Common myeloid progenitor, CD34-positive (primary cell): ENCODE results near the gene SEZ6. TPM values are rescaled to one million over a fixed set of nuclear protein-coding genes. Genes with fewer than 3 reads are reported as not detected.

Experiments
- CTCF ChIA-PET: fragments of 350-600 bp; sonication (Branson Sonifier 250); formaldehyde crosslinking; loops from one replicate; lab custom pipeline; 2021; ENCODE audit warnings: antibody characterized with exemption; lab: Charles Lee
- POLR2A ChIA-PET: fragments of 350-600 bp; sonication (Branson Sonifier 250); formaldehyde crosslinking; loops from one replicate; lab custom pipeline; 2021; ENCODE audit warnings: antibody characterized with exemption; lab: Charles Lee
- DNase-seq, 3 donors: peaks; one replicate each; pipeline versions ENCODE4 v3.0.0 to v3.0.0-alpha.2; 2013
- H3K27ac ChIP-seq, 2 experiments: 1 replicate in 1 of 2; 2 replicates in 1 of 2; pipeline ENCODE4 v1.7.0; 2013; ENCODE audit warnings: inconsistent platforms in 2 of 2, low read length in 2 of 2, mild to moderate bottlenecking in 2 of 2, low read depth in 1 of 2, moderate library complexity in 1 of 2; ENCODE audit not compliant: severe bottlenecking in 2 of 2, insufficient read depth in 1 of 2, poor library complexity in 1 of 2
- H3K27me3 ChIP-seq, 5 experiments: replicated peaks in 2 of 5; 1 replicate in 3 of 5; 2 replicates in 2 of 5; pipeline versions ENCODE4 v1.6.1 to v1.7.0; 2013; ENCODE audit warnings: low read length in 4 of 5, mild to moderate bottlenecking in 2 of 5, moderate library complexity in 2 of 5, inconsistent platforms in 1 of 5; ENCODE audit not compliant: insufficient read depth in 5 of 5, control insufficient read depth in 4 of 5
- H3K36me3 ChIP-seq, 4 experiments: 1 replicate in 2 of 4; 2 replicates in 2 of 4; pipeline versions ENCODE4 v1.6.1 to v1.7.0; 2013; ENCODE audit warnings: low read length in 3 of 4, control low read depth in 1 of 4, mild to moderate bottlenecking in 1 of 4; ENCODE audit not compliant: control insufficient read depth in 4 of 4, insufficient read depth in 4 of 4
- H3K4me1 ChIP-seq, 4 experiments: 1 replicate in 3 of 4; 2 replicates in 1 of 4; pipeline versions ENCODE4 v1.6.1 to v1.7.1; 2013; ENCODE audit warnings: low read length in 3 of 4, mild to moderate bottlenecking in 3 of 4, control low read depth in 1 of 4, inconsistent platforms in 1 of 4, moderate library complexity in 1 of 4; ENCODE audit not compliant: control insufficient read depth in 4 of 4, insufficient read depth in 4 of 4; ENCODE audit errors: control extremely low read depth in 1 of 4
- H3K4me3 ChIP-seq, 7 experiments: 1 replicate in 4 of 7; 2 replicates in 3 of 7; pipeline versions ENCODE4 v1.5.1 to v1.7.0; 2013; ENCODE audit warnings: mild to moderate bottlenecking in 7 of 7, low read length in 6 of 7, moderate library complexity in 6 of 7, inconsistent platforms in 2 of 7, low read depth in 2 of 7, control low read depth in 1 of 7; ENCODE audit not compliant: insufficient read depth in 4 of 7, control insufficient read depth in 1 of 7; ENCODE audit errors: extremely low read depth in 1 of 7
- H3K9me3 ChIP-seq, 5 experiments: 1 replicate in 4 of 5; 2 replicates in 1 of 5; pipeline versions ENCODE4 v1.6.1 to v1.7.1; 2013; ENCODE audit warnings: low read length in 4 of 5, mild to moderate bottlenecking in 2 of 5, inconsistent platforms in 1 of 5, low read depth in 1 of 5, moderate library complexity in 1 of 5; ENCODE audit not compliant: control insufficient read depth in 4 of 5, insufficient read depth in 2 of 5; ENCODE audit errors: control extremely low read depth in 1 of 5
- WGBS: methylation state at CpG from one replicate; pipeline ENCODE4 v1.1.5; 2013; ENCODE audit not compliant: insufficient coverage; 5-methylcytosine and 5-hydroxymethylcytosine counted together
- polyA plus RNA-seq: library from polyadenylated mRNA; unstranded; fragments of 120-200 nt; gene quantifications from one replicate; pipeline ENCODE4 v1.2.1, GENCODE V29; 2013

Gene SEZ6
- polyA plus RNA-seq: 0.77 TPM

DNA sequence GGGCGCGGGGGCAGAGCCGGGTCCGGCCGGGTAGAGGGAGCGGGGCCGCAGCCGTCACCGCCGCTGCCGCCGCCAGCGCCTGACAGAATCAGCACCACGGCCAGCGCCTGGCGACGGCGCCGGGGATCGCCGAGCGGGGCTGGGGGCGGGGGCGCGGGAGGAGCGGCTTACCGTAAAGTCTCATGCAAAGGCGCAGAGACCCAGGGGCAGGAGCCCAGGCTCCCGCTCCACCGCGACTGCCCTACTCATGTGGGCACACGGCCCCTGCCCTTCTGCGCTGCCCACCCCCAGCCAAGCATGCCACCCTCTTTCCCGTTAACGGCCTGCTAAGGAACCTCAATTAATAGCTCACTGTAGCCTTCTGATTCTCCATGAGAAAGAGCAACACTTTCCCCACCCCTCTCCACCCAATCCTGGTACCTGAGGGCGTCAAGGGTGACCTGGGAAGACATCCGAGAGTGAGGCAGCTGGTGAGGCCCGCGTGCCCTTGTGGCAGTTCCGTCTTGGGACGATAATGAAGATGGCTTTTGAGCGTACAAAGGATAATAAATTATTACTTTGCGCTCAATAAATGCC, at the start of gene SEZ6:
Gene SEZ6 (minus strand): TSS at position 98 of the 576 bp plus-strand sequence. CDS start 164 bp downstream, outside the sequence.
- Histone ChIP-seq H3K4me3 (peak within 1 kb of the TSS in 1 of 7 experiments; percentile 11), H3K36me3 (no peaks in the 10 kb centered on the region), H3K4me1 (peaks cover 0 to 2% (median 1%) of the 10 kb centered on the region in 4 experiments), H3K9me3 (peaks cover 0 to 2% (median 0%) of the 10 kb centered on the region in 5 experiments), H3K27me3 (peaks cover 9 to 74% (median 30%) of the 10 kb centered on the region in 5 experiments), H3K27ac (no peak within 1 kb of the TSS)
- peak; percentile 49 to 82 (median 80) for DNase-seq
- WGBS: 5% methylated on average over 39 of the region's 43 CpGs
- ChIA-PET CTCF (interaction anchor here (1.0 to 2.9 kb wide), 4 partner anchors 13 to 118 kb away, joined by 3 to 17 read pairs (median 5); no protein-coding TSS in a partner anchor), POLR2A (interaction anchor here (0.6 kb wide), 1 partner anchor 138 kb away, joined by 3 read pairs; no protein-coding TSS in a partner anchor)

- no peak overlapping the region for H3K4me3 ChIP-seq
- no peak overlapping the region for H3K27ac ChIP-seq
- ChIA-PET CTCF (interaction anchor here (1.1 kb wide), 1 partner anchor 13 kb away, joined by 3 read pairs; no protein-coding TSS in a partner anchor), POLR2A (no interaction called here)
- no peak for DNase-seq
- no peaks in the 10 kb centered on the region for H3K4me1 ChIP-seq
- H3K36me3 ChIP-seq: no peaks in the 10 kb centered on the region
- WGBS: 98% methylated on average over 10 of the region's 10 CpGs
- peaks cover 0 to 13% (median 0%) of the 10 kb centered on the region in 5 experiments for H3K27me3 ChIP-seq
- H3K9me3 ChIP-seq: no peaks in the 10 kb centered on the region
Observed at GRCh38 chr17:29054835-29055234, 49.0 kb upstream of the SEZ6 start.

- ChIA-PET CTCF (no interaction called here), POLR2A (interaction anchor here (0.6 kb wide), 1 partner anchor 174 kb away, joined by 4 read pairs; no protein-coding TSS in a partner anchor)
- Histone ChIP-seq H3K27me3 (peaks cover 0 to 19% (median 0%) of the 10 kb centered on the region in 5 experiments), H3K4me3 (no peak overlapping the region), H3K9me3 (no peaks in the 10 kb centered on the region), H3K4me1 (no peaks in the 10 kb centered on the region), H3K36me3 (no peaks in the 10 kb centered on the region), H3K27ac (no peak overlapping the region)
- 98% methylated on average over 6 of the region's 6 CpGs for WGBS
- DNase-seq: no peak
Observed at GRCh38 chr17:29051731-29052130, 45.9 kb upstream of the SEZ6 start.

GRCh38 chr17:29051194-29051593, 45.4 kb upstream of the SEZ6 start:
- no peaks in the 10 kb centered on the region for H3K36me3 ChIP-seq

GRCh38 chr17:29050176-29050575, 44.3 kb upstream of the SEZ6 start:
- POLR2A ChIA-PET: no interaction called here

More at GRCh38 chr17:29051194-29051593, 45.4 kb upstream of the SEZ6 start:
- H3K9me3 ChIP-seq: no peaks in the 10 kb centered on the region
- H3K27ac ChIP-seq: no peak overlapping the region
- H3K4me1 ChIP-seq: no peaks in the 10 kb centered on the region
- peaks cover 0 to 19% (median 0%) of the 10 kb centered on the region in 5 experiments for H3K27me3 ChIP-seq
- ChIA-PET POLR2A (interaction anchor here (0.6 to 0.8 kb wide), 2 partner anchors 96 to 174 kb away, joined by 3 to 4 read pairs; no protein-coding TSS in a partner anchor), CTCF (no interaction called here)
- no peak for DNase-seq
- no peak overlapping the region for H3K4me3 ChIP-seq
- 89% methylated on average over 3 of the region's 12 CpGs for WGBS

DNA sequence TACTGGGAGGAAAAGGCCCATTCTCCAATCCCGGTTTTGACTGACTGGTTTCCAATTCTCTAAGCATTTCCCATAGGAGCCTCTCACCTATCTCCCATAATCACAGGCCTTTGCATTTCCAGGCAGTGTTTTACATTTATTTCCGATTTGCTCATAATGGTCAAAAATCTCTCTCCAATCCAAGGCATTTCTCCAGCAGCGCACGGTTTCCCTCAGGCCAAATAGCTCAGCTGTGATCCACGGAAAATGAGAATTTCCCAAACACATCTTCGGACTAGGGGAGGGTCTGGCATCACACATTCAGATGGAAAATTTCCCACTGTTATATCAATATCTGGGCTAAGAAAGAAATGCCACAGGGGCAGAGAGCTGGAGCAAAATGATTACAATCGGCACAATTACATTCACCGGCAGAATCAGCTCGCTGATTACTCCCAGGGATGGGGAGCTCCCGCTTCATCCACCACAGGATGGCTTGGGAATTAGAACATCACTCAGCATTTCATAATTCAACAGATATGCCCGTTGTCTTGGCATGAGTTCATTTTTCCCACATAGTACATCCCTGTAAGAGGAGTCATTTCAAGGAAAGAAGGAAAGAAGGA, 43.8 kb upstream of the SEZ6 start:
- Histone ChIP-seq H3K9me3 (no peaks in the 10 kb centered on the region), H3K27me3 (peaks cover 0 to 18% (median 0%) of the 10 kb centered on the region in 5 experiments), H3K4me3 (no peak overlapping the region), H3K36me3 (no peaks in the 10 kb centered on the region), H3K27ac (no peak overlapping the region), H3K4me1 (no peaks in the 10 kb centered on the region)
- ChIA-PET CTCF (interaction anchor here (1.1 to 1.3 kb wide), 4 partner anchors 10 to 26 kb away, joined by 3 to 4 read pairs (median 3); no protein-coding TSS in a partner anchor), POLR2A (no interaction called here)
- WGBS: 94% methylated on average over 6 of the region's 11 CpGs
- no peak for DNase-seq

More at GRCh38 chr17:29050176-29050575, 44.3 kb upstream of the SEZ6 start:
- DNase-seq: no peak
- H3K4me3 ChIP-seq: no peak overlapping the region
- peaks cover 0 to 18% (median 0%) of the 10 kb centered on the region in 5 experiments for H3K27me3 ChIP-seq
- CTCF ChIA-PET: interaction anchor here (1.1 kb wide), 2 partner anchors 9 to 17 kb away, joined by 3 read pairs; no protein-coding TSS in a partner anchor
- no peaks in the 10 kb centered on the region for H3K9me3 ChIP-seq
- WGBS: 100% methylated on average over 2 of the region's 5 CpGs
- H3K27ac ChIP-seq: no peak overlapping the region
- H3K36me3 ChIP-seq: no peaks in the 10 kb centered on the region
- no peaks in the 10 kb centered on the region for H3K4me1 ChIP-seq
